ENCODE measurements around the gene HINT2. TPM values are rescaled to one million over a fixed set of nuclear protein-coding genes. Genes with fewer than 3 reads are reported as not detected.

The HINT2 gene
- total RNA-seq, 1 donor from 2014 or later, result 48.1 TPM

GRCh38 chr9:35800530-35800929 lies 14.3 kb downstream of the HINT2 start:
- Mint-ChIP-seq H3K27ac (ENCODE audit: unreplicated experiment) (no peak overlapping the region), H3K4me3 (ENCODE audit: unreplicated experiment) (no peak overlapping the region), H3K36me3 (ENCODE audit: unreplicated experiment) (peaks cover 18% of the 10 kb centered on the region)

DNA sequence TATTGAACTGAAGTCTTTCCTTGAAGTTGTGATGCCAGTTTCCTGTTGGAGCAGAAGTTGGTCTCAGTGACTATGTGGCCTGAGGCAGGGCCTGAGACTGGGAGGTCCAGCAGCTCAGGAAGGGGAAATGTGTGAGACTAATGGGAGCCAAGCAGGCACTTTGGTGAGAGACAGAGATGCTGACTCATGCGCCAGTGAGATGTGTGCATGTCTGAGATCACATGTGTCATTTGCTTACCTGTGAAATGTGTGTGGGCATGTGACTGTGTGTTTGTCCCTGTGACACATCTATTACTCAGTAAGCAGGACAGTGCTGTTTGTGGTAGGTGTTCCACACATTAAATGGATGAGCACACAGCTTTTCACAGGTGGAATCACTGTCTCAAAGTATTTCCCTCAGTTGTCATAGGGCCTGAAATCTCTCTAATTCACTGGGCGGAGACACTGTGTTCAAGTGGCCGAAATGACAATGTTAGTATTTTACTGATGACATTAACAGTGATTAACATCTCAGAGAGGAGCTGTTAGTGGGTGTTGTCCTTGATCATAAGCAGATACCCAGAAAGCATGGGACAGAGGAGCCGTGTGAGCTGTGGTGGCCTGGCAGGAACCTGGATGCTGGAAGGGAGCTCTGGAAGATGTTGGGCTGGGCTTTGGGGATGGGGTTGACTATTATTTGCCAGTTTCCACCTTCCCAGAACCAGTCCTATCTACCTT lies 16.0 kb downstream of the HINT2 start:
- Mint-ChIP-seq H3K9me3 (ENCODE audit: unreplicated experiment) (peaks cover 11% of the 10 kb centered on the region), H3K36me3 (ENCODE audit: unreplicated experiment) (peaks cover 23% of the 10 kb centered on the region), H3K4me3 (ENCODE audit: unreplicated experiment) (peak overlapping the region; percentile 70), H3K4me1 (ENCODE audit: low read depth, unreplicated experiment) (peaks cover 42% of the 10 kb centered on the region), H3K27ac (ENCODE audit: unreplicated experiment) (no peak overlapping the region), H3K27me3 (ENCODE audit: unreplicated experiment) (peaks cover 14% of the 10 kb centered on the region)
- no peak for TF ChIP-seq CTCF (IDR thresholded peaks at IDR 0.05; ENCODE audit: partially characterized antibody, unreplicated experiment)
- no peak for DNase-seq

More at GRCh38 chr9:35800530-35800929, 14.3 kb downstream of the HINT2 start:
- peaks cover 5% of the 10 kb centered on the region for H3K9me3 Mint-ChIP-seq (ENCODE audit: unreplicated experiment)
- no peak for TF ChIP-seq CTCF (IDR thresholded peaks at IDR 0.05; ENCODE audit: partially characterized antibody, unreplicated experiment)
- DNase-seq, result no peak
- H3K27me3 Mint-ChIP-seq (ENCODE audit: unreplicated experiment), result peaks cover 12% of the 10 kb centered on the region
- peaks cover 29% of the 10 kb centered on the region for H3K4me1 Mint-ChIP-seq (ENCODE audit: low read depth, unreplicated experiment)

DNA sequence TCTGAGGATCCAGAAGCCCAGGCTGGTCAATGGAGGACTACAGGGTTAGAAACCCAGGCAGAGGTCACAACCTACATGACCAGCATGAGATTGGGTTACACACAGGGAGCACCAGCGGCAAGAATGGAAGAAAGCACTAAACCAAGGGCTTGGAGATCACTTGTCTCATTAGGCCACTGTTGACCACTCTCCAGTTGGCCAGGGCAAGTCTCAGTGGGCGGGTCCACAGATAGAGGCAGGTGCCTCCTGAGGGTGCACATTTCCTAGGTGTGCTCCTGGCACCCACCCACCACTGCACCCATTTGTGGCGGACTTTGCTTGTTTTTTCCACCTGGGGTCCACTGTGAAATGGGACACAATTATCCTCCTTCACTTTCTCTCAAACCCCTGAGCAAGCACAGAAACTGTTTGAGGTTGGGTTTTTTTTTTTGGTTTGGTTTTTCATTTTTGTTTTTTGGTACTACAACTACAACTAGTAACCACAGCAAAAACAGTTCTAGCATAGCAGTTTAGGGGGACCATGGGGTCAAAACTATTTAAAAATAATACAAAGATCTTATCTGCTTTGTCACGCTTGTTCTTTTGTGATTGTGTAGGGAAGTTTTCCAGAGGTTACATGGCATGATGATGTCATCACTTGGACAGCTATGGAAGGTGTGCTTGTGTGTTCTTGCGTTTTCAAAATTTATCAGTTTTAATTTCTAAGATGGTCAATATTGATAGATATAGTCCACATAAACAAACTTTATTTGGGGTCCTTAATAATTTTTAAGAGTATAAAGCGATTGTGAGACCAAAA lies 17.3 kb downstream of the HINT2 start:
- TF ChIP-seq CTCF (IDR thresholded peaks at IDR 0.05; ENCODE audit: partially characterized antibody, unreplicated experiment), result no peak
- H3K36me3 Mint-ChIP-seq (ENCODE audit: unreplicated experiment), result peaks cover 23% of the 10 kb centered on the region
- peak overlapping the region; percentile 30 for H3K27ac Mint-ChIP-seq (ENCODE audit: unreplicated experiment)
- H3K4me3 Mint-ChIP-seq (ENCODE audit: unreplicated experiment), result peak overlapping the region; percentile 92
- no peak for DNase-seq
- peaks cover 22% of the 10 kb centered on the region for H3K9me3 Mint-ChIP-seq (ENCODE audit: unreplicated experiment)
- peaks cover 27% of the 10 kb centered on the region for H3K27me3 Mint-ChIP-seq (ENCODE audit: unreplicated experiment)
- peaks cover 46% of the 10 kb centered on the region for H3K4me1 Mint-ChIP-seq (ENCODE audit: low read depth, unreplicated experiment)

DNA sequence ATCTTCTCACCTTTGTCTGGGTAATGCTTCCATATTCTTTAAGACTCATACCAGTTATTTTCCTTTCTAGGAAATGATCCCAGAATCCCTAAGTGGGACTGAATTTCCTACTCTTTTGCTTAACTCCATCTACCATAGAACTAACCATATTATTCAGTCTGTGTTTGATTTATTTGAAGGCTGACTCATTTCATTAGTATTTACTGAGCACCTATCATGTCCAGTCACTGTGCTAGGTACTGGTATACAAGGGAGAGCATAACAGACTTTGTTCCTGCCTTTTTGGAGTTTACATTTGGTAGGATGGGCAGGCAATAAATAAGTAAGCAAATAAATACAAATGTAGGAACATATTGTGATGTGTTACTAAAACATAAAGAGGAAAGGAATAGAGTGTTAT lies 19.1 kb downstream of the HINT2 start:
- peaks cover 29% of the 10 kb centered on the region for H3K27me3 Mint-ChIP-seq (ENCODE audit: unreplicated experiment)
- peak overlapping the region; percentile 92 for H3K4me3 Mint-ChIP-seq (ENCODE audit: unreplicated experiment)
- H3K36me3 Mint-ChIP-seq (ENCODE audit: unreplicated experiment), result peaks cover 18% of the 10 kb centered on the region
- peak overlapping the region; percentile 69 for H3K27ac Mint-ChIP-seq (ENCODE audit: unreplicated experiment)
- peaks cover 26% of the 10 kb centered on the region for H3K9me3 Mint-ChIP-seq (ENCODE audit: unreplicated experiment)
- H3K4me1 Mint-ChIP-seq (ENCODE audit: low read depth, unreplicated experiment), result peaks cover 44% of the 10 kb centered on the region
- no peak for DNase-seq
- no peak for TF ChIP-seq CTCF (IDR thresholded peaks at IDR 0.05; ENCODE audit: partially characterized antibody, unreplicated experiment)

DNA sequence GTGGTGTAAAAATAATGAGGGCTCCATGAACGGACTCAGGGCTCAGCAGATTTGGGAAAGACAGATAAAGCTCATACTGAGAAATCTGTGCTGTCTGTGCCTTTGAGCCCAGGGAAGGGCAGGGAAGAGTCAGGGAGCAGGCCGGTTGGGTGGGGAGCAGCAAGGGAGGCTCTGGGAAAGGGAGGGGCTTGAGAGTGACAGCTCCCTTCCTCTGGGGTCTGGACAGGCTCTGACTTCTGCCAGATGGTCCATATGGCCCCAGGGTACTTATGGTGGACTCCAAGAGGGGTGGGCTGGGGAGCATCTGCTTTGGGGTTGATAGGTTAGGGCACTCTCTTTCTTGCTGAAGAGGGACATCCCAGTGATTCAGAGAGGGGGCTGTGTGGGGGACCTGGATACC lies 21.4 kb downstream of the HINT2 start:
- TF ChIP-seq CTCF (IDR thresholded peaks at IDR 0.05; ENCODE audit: partially characterized antibody, unreplicated experiment), result no peak
- peak overlapping the region; percentile 92 for H3K4me3 Mint-ChIP-seq (ENCODE audit: unreplicated experiment)
- H3K4me1 Mint-ChIP-seq (ENCODE audit: low read depth, unreplicated experiment), result peaks cover 48% of the 10 kb centered on the region
- H3K36me3 Mint-ChIP-seq (ENCODE audit: unreplicated experiment), result peaks cover 9% of the 10 kb centered on the region
- peak; percentile 80 for DNase-seq
- H3K27me3 Mint-ChIP-seq (ENCODE audit: unreplicated experiment), result peaks cover 29% of the 10 kb centered on the region
- peaks cover 31% of the 10 kb centered on the region for H3K9me3 Mint-ChIP-seq (ENCODE audit: unreplicated experiment)
- H3K27ac Mint-ChIP-seq (ENCODE audit: unreplicated experiment), result peak overlapping the region; percentile 97

All from glutamatergic neuron (in vitro differentiated cells).